Stimulated activated naive CD8-positive, alpha-beta T cell treated with anti-CD3 and anti-CD28 coated beads, Interleukin-15, Interleukin-2, amounts not matched to agents 100 ng/mL and 50 ng/mL, for 24 hours (primary cell): Measurements from ENCODE around the gene NADSYN1.

Experiments
- H3K27ac Mint-ChIP-seq: one replicate; pipeline ENCODE4 v1.8.0; 2021; ENCODE audit warnings: mild to moderate bottlenecking, mixed read lengths
- H3K27me3 Mint-ChIP-seq: one replicate; pipeline ENCODE4 v1.8.0; 2021; ENCODE audit warnings: mixed read lengths
- H3K36me3 Mint-ChIP-seq: one replicate; pipeline ENCODE4 v1.8.0; 2021; ENCODE audit warnings: low read depth, mixed read lengths
- H3K4me1 Mint-ChIP-seq: one replicate; pipeline ENCODE4 v1.8.0; 2021; ENCODE audit warnings: low read depth, mixed read lengths
- H3K4me3 Mint-ChIP-seq: one replicate; pipeline ENCODE4 v1.8.0; 2021; ENCODE audit warnings: mild to moderate bottlenecking, mixed read lengths
- H3K9me3 Mint-ChIP-seq: one replicate; pipeline ENCODE4 v1.8.0; 2021; ENCODE audit warnings: mixed read lengths

NADSYN1 gene

GRCh38 chr11:71467164-71467563 lies 14.2 kb downstream of the NADSYN1 start:
- Mint-ChIP-seq H3K27me3 (no peaks in the 10 kb centered on the region), H3K4me3 (no peak overlapping the region), H3K36me3 (peaks cover 61% of the 10 kb centered on the region), H3K9me3 (no peaks in the 10 kb centered on the region), H3K27ac (no peak overlapping the region), H3K4me1 (peaks cover 8% of the 10 kb centered on the region)

GRCh38 chr11:71470946-71471345 lies 17.9 kb downstream of the NADSYN1 start:
- peaks cover 48% of the 10 kb centered on the region for H3K36me3 Mint-ChIP-seq
- no peak overlapping the region for H3K4me3 Mint-ChIP-seq
- no peaks in the 10 kb centered on the region for H3K27me3 Mint-ChIP-seq
- no peak overlapping the region for H3K27ac Mint-ChIP-seq
- no peaks in the 10 kb centered on the region for H3K9me3 Mint-ChIP-seq
- H3K4me1 Mint-ChIP-seq: no peaks in the 10 kb centered on the region

- Mint-ChIP-seq H3K27me3 (no peaks in the 10 kb centered on the region), H3K36me3 (peaks cover 48% of the 10 kb centered on the region), H3K9me3 (no peaks in the 10 kb centered on the region), H3K4me1 (no peaks in the 10 kb centered on the region), H3K4me3 (no peak overlapping the region), H3K27ac (no peak overlapping the region)
Measured at GRCh38 chr11:71472357-71472885, 19.4 kb downstream of the NADSYN1 start.

GRCh38 chr11:71472941-71473792 lies 20.2 kb downstream of the NADSYN1 start:
- Mint-ChIP-seq H3K4me3 (no peak overlapping the region), H3K27me3 (no peaks in the 10 kb centered on the region), H3K27ac (no peak overlapping the region), H3K36me3 (peaks cover 41% of the 10 kb centered on the region), H3K9me3 (no peaks in the 10 kb centered on the region), H3K4me1 (no peaks in the 10 kb centered on the region)

- peaks cover 37% of the 10 kb centered on the region for H3K36me3 Mint-ChIP-seq
- no peaks in the 10 kb centered on the region for H3K27me3 Mint-ChIP-seq
- H3K27ac Mint-ChIP-seq: no peak overlapping the region
- H3K9me3 Mint-ChIP-seq: no peaks in the 10 kb centered on the region
- no peak overlapping the region for H3K4me3 Mint-ChIP-seq
- H3K4me1 Mint-ChIP-seq: no peaks in the 10 kb centered on the region
Measured at GRCh38 chr11:71473793-71474080, 20.7 kb downstream of the NADSYN1 start.

GRCh38 chr11:71474141-71474770 lies 21.3 kb downstream of the NADSYN1 start:
- H3K4me1 Mint-ChIP-seq: no peaks in the 10 kb centered on the region
- H3K4me3 Mint-ChIP-seq: no peak overlapping the region
- H3K9me3 Mint-ChIP-seq: no peaks in the 10 kb centered on the region
- no peak overlapping the region for H3K27ac Mint-ChIP-seq
- H3K27me3 Mint-ChIP-seq: no peaks in the 10 kb centered on the region
- H3K36me3 Mint-ChIP-seq: peaks cover 34% of the 10 kb centered on the region

- Mint-ChIP-seq H3K36me3 (peaks cover 40% of the 10 kb centered on the region), H3K27me3 (no peaks in the 10 kb centered on the region), H3K27ac (no peak overlapping the region), H3K9me3 (no peaks in the 10 kb centered on the region), H3K4me3 (no peak overlapping the region), H3K4me1 (no peaks in the 10 kb centered on the region)
Measured at GRCh38 chr11:71474771-71475483, 21.9 kb downstream of the NADSYN1 start.

- Mint-ChIP-seq H3K27me3 (no peaks in the 10 kb centered on the region), H3K4me1 (no peaks in the 10 kb centered on the region), H3K9me3 (no peaks in the 10 kb centered on the region), H3K36me3 (peaks cover 39% of the 10 kb centered on the region), H3K4me3 (no peak overlapping the region), H3K27ac (no peak overlapping the region)
Measured at GRCh38 chr11:71476031-71476430, 23.0 kb downstream of the NADSYN1 start.

- H3K4me1 Mint-ChIP-seq: no peaks in the 10 kb centered on the region
- H3K27me3 Mint-ChIP-seq: no peaks in the 10 kb centered on the region
- H3K36me3 Mint-ChIP-seq: peaks cover 46% of the 10 kb centered on the region
- H3K27ac Mint-ChIP-seq: no peak overlapping the region
- H3K4me3 Mint-ChIP-seq: no peak overlapping the region
- no peaks in the 10 kb centered on the region for H3K9me3 Mint-ChIP-seq
Measured at GRCh38 chr11:71476926-71477640, 24.1 kb downstream of the NADSYN1 start.

GRCh38 chr11:71477641-71478527 lies 24.9 kb downstream of the NADSYN1 start:
- Mint-ChIP-seq H3K4me3 (no peak overlapping the region), H3K27ac (no peak overlapping the region), H3K9me3 (no peaks in the 10 kb centered on the region), H3K36me3 (peaks cover 42% of the 10 kb centered on the region), H3K27me3 (no peaks in the 10 kb centered on the region), H3K4me1 (no peaks in the 10 kb centered on the region)

- Mint-ChIP-seq H3K36me3 (peaks cover 48% of the 10 kb centered on the region), H3K27me3 (no peaks in the 10 kb centered on the region), H3K9me3 (no peaks in the 10 kb centered on the region), H3K4me1 (no peaks in the 10 kb centered on the region), H3K27ac (no peak overlapping the region), H3K4me3 (no peak overlapping the region)
Measured at GRCh38 chr11:71478528-71478840, 25.5 kb downstream of the NADSYN1 start.

GRCh38 chr11:71481101-71481960 lies 28.3 kb downstream of the NADSYN1 start:
- H3K36me3 Mint-ChIP-seq: peaks cover 61% of the 10 kb centered on the region
- H3K4me3 Mint-ChIP-seq: no peak overlapping the region
- H3K9me3 Mint-ChIP-seq: no peaks in the 10 kb centered on the region
- no peaks in the 10 kb centered on the region for H3K27me3 Mint-ChIP-seq
- no peak overlapping the region for H3K27ac Mint-ChIP-seq
- H3K4me1 Mint-ChIP-seq: no peaks in the 10 kb centered on the region

- Mint-ChIP-seq H3K36me3 (peaks cover 63% of the 10 kb centered on the region), H3K27ac (no peak overlapping the region), H3K9me3 (no peaks in the 10 kb centered on the region), H3K4me3 (no peak overlapping the region), H3K4me1 (no peaks in the 10 kb centered on the region), H3K27me3 (no peaks in the 10 kb centered on the region)
Measured at GRCh38 chr11:71482216-71482615, 29.2 kb downstream of the NADSYN1 start.
